GM23248 (cell line): ENCODE measurements around the gene DUSP21.

Experiments
- EZH2 ChIP-seq: fragments of 200-600 bp; sonication (generic); IDR thresholded peaks from 2 replicates; pipeline ENCODE4 v1.6.1; 2018; ENCODE audit warnings: antibody characterized with exemption, mild to moderate bottlenecking; ENCODE audit not compliant: insufficient read depth, poor library complexity, severe bottlenecking
- EZH2phosphoT487 ChIP-seq: fragments of 200-600 bp; sonication (generic); IDR thresholded peaks from 2 replicates; pipeline ENCODE4 v1.6.1; 2018; ENCODE audit warnings: antibody characterized with exemption, moderate library complexity, mild to moderate bottlenecking, low read depth; ENCODE audit not compliant: insufficient read depth

- TF ChIP-seq EZH2phosphoT487 (no peak), EZH2 (no peak)
Observed at GRCh38 chrX:44828008-44828605, 15.7 kb upstream of the DUSP21 start.
